Ramos (cell line): ENCODE measurements around the gene ANO2.

Experiments
- in situ Hi-C: fragments of 300-500 bp; cut with MboI; formaldehyde crosslinking; loops from one replicate; pipeline ENCODE4 v1.14.3; 2022; ENCODE audit warnings: low sequenced_read_pairs; ENCODE audit not compliant: unreplicated experiment

The ANO2 gene

GRCh38 chr12:5745251-5745888 is 199.7 kb downstream of the ANO2 start:
- in situ Hi-C loops, result no loop called here

- in situ Hi-C loops, result no loop called here
Measured at GRCh38 chr12:5742258-5742657, 202.8 kb downstream of the ANO2 start.

- in situ Hi-C loops, result no loop called here
Measured at GRCh38 chr12:5739917-5740316, 205.1 kb downstream of the ANO2 start.

GRCh38 chr12:5737778-5738177 is 207.3 kb downstream of the ANO2 start:
- in situ Hi-C loops, result no loop called here

GRCh38 chr12:5736527-5736926 is 208.5 kb downstream of the ANO2 start:
- in situ Hi-C loops, result no loop called here

- in situ Hi-C loops, result no loop called here
Measured at GRCh38 chr12:5736016-5736415, 209.0 kb downstream of the ANO2 start.

- in situ Hi-C loops, result no loop called here
Measured at GRCh38 chr12:5733916-5734315, 211.1 kb downstream of the ANO2 start.

- in situ Hi-C loops, result no loop called here
Measured at GRCh38 chr12:5733136-5733755, 211.8 kb downstream of the ANO2 start.

- in situ Hi-C loops, result no loop called here
Measured at GRCh38 chr12:5730962-5731361, 214.1 kb downstream of the ANO2 start.

GRCh38 chr12:5723711-5724252 is 221.3 kb downstream of the ANO2 start:
- in situ Hi-C loops, result no loop called here

GRCh38 chr12:5723071-5723470 is 222.0 kb downstream of the ANO2 start:
- in situ Hi-C loops, result no loop called here

- in situ Hi-C loops, result no loop called here
Measured at GRCh38 chr12:5720381-5721005, 224.6 kb downstream of the ANO2 start.

- in situ Hi-C loops, result no loop called here
Measured at GRCh38 chr12:5718680-5719079, 226.4 kb downstream of the ANO2 start.

- in situ Hi-C loops, result no loop called here
Measured at GRCh38 chr12:5718073-5718472, 227.0 kb downstream of the ANO2 start.

- in situ Hi-C loops, result no loop called here
Measured at GRCh38 chr12:5716976-5717375, 228.1 kb downstream of the ANO2 start.

- in situ Hi-C loops, result no loop called here
Measured at GRCh38 chr12:5716201-5716600, 228.9 kb downstream of the ANO2 start.

- in situ Hi-C loops, result no loop called here
Measured at GRCh38 chr12:5715021-5715420, 230.0 kb downstream of the ANO2 start.

- in situ Hi-C loops, result no loop called here
Measured at GRCh38 chr12:5713599-5714081, 231.4 kb downstream of the ANO2 start.

- in situ Hi-C loops, result no loop called here
Measured at GRCh38 chr12:5710260-5710878, 234.7 kb downstream of the ANO2 start.

- in situ Hi-C loops, result no loop called here
Measured at GRCh38 chr12:5708371-5708770, 236.7 kb downstream of the ANO2 start.

GRCh38 chr12:5706247-5706646 is 238.8 kb downstream of the ANO2 start:
- in situ Hi-C loops, result no loop called here
